ENCODE data around the gene ZNF850.
"Not testable (repeated sequence)": the region's sequence is repeated elsewhere in the genome, so short reads cannot be mapped to it uniquely, and the experiment has no call there.

The ZNF850 gene

GRCh38 chr19:36797786-36798108 lies 25.1 kb upstream of the ZNF850 start:
- H3K4me3 ChIP-seq (ENCODE audit: low read depth in 1 of 2, low read length in 1 of 2) = peak overlapping the region; percentile 65 to 77
- no peaks in the 10 kb centered on the region for H3K27me3 ChIP-seq
- H3K27ac ChIP-seq = no peak overlapping the region
- no peak for TF ChIP-seq CTCF (IDR thresholded peaks at IDR 0.05)
- H3K9me3 ChIP-seq = peaks cover 35% of the 10 kb centered on the region
- peaks cover 8 to 16% of the 10 kb centered on the region in 2 experiments for H3K4me1 ChIP-seq (ENCODE audit: control insufficient read depth in 1 of 2, insufficient read depth in 1 of 2, low read depth in 1 of 2, low read length in 1 of 2)
- no peaks in the 10 kb centered on the region for H3K36me3 ChIP-seq

- peak overlapping the region; percentile 65 to 77 for H3K4me3 ChIP-seq (ENCODE audit: low read depth in 1 of 2, low read length in 1 of 2)
- no peaks in the 10 kb centered on the region for H3K36me3 ChIP-seq
- H3K27ac ChIP-seq = no peak overlapping the region
- no peak for TF ChIP-seq CTCF (IDR thresholded peaks at IDR 0.05)
- peaks cover 32% of the 10 kb centered on the region for H3K9me3 ChIP-seq
- H3K27me3 ChIP-seq = no peaks in the 10 kb centered on the region
- peaks cover 10 to 16% of the 10 kb centered on the region in 2 experiments for H3K4me1 ChIP-seq (ENCODE audit: control insufficient read depth in 1 of 2, insufficient read depth in 1 of 2, low read depth in 1 of 2, low read length in 1 of 2)
These were observed 24.0 kb upstream of the ZNF850 start for GRCh38 chr19:36796714-36796992.

- not testable (repeated sequence) for H3K27me3 ChIP-seq; H3K27ac ChIP-seq; H3K36me3 ChIP-seq; H3K4me1 ChIP-seq (ENCODE audit: control insufficient read depth in 1 of 2, insufficient read depth in 1 of 2, low read depth in 1 of 2, low read length in 1 of 2); H3K4me3 ChIP-seq (ENCODE audit: low read depth in 1 of 2, low read length in 1 of 2)
- H3K9me3 ChIP-seq = peaks cover 20% of the 10 kb centered on the region
These were observed 19.0 kb upstream of the ZNF850 start for GRCh38 chr19:36791420-36792141.

GRCh38 chr19:36775768-36776167 lies 3.2 kb upstream of the ZNF850 start:
- no peaks in the 10 kb centered on the region for H3K36me3 ChIP-seq
- no peak for TF ChIP-seq CTCF (IDR thresholded peaks at IDR 0.05)
- H3K4me3 ChIP-seq (ENCODE audit: low read depth in 1 of 2, low read length in 1 of 2) = peak overlapping the region in 1 of 2 experiments; percentile 43
- H3K27me3 ChIP-seq = no peaks in the 10 kb centered on the region
- H3K27ac ChIP-seq = no peak overlapping the region
- peaks cover 24 to 27% of the 10 kb centered on the region in 2 experiments for H3K4me1 ChIP-seq (ENCODE audit: control insufficient read depth in 1 of 2, insufficient read depth in 1 of 2, low read depth in 1 of 2, low read length in 1 of 2)
- H3K9me3 ChIP-seq = peaks cover 20% of the 10 kb centered on the region

DNA sequence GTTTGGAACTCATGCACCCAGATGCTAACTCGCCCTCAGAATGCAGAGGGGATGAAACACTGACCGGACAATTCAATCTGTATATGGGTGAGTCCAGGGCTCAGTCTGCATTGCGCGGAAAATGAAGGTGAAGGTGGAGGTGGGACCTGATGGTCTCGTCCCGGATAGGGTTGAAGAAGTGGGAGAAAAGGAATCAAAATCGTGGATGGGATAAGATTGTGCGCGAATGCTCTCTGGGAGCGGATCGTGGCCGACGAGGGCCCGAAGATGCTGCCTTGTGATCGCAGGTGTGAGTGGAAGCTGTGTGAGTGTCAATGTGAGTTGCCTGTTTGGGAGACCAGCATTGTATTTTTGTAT lies 594 bp upstream of the ZNF850 start:
- Histone ChIP-seq H3K4me3 (ENCODE audit: low read depth in 1 of 2, low read length in 1 of 2) (peak overlapping the region; percentile 93 to 95), H3K9me3 (peaks cover 14% of the 10 kb centered on the region), H3K27me3 (no peaks in the 10 kb centered on the region), H3K4me1 (ENCODE audit: control insufficient read depth in 1 of 2, insufficient read depth in 1 of 2, low read depth in 1 of 2, low read length in 1 of 2) (peaks cover 25 to 28% of the 10 kb centered on the region in 2 experiments), H3K36me3 (no peaks in the 10 kb centered on the region), H3K27ac (peak overlapping the region; percentile 65)
- TF ChIP-seq CTCF (IDR thresholded peaks at IDR 0.05) = no peak

- Histone ChIP-seq H3K9me3 (peaks cover 14% of the 10 kb centered on the region), H3K27me3 (no peaks in the 10 kb centered on the region), H3K4me1 (ENCODE audit: control insufficient read depth in 1 of 2, insufficient read depth in 1 of 2, low read depth in 1 of 2, low read length in 1 of 2) (peaks cover 25 to 28% of the 10 kb centered on the region in 2 experiments), H3K4me3 (ENCODE audit: low read depth in 1 of 2, low read length in 1 of 2) (peak overlapping the region; percentile 93 to 95), H3K27ac (peak overlapping the region; percentile 65), H3K36me3 (no peaks in the 10 kb centered on the region)
- no peak for TF ChIP-seq CTCF (IDR thresholded peaks at IDR 0.05)
These were observed 1.1 kb downstream of the ZNF850 start for GRCh38 chr19:36771261-36772231.

Measured in neutrophil (primary cell).